ENCODE results near the gene DENND10. TPM values are rescaled to one million over a fixed set of nuclear protein-coding genes. Genes with fewer than 3 reads are reported as not detected.
A peak's percentile ranks its signal among the peaks of the same experiment; 100 is the strongest.

DENND10 gene
- total and polyA plus RNA-seq, 4 donors, result 17.9 to 37.7 (median 27.3) TPM

DNA sequence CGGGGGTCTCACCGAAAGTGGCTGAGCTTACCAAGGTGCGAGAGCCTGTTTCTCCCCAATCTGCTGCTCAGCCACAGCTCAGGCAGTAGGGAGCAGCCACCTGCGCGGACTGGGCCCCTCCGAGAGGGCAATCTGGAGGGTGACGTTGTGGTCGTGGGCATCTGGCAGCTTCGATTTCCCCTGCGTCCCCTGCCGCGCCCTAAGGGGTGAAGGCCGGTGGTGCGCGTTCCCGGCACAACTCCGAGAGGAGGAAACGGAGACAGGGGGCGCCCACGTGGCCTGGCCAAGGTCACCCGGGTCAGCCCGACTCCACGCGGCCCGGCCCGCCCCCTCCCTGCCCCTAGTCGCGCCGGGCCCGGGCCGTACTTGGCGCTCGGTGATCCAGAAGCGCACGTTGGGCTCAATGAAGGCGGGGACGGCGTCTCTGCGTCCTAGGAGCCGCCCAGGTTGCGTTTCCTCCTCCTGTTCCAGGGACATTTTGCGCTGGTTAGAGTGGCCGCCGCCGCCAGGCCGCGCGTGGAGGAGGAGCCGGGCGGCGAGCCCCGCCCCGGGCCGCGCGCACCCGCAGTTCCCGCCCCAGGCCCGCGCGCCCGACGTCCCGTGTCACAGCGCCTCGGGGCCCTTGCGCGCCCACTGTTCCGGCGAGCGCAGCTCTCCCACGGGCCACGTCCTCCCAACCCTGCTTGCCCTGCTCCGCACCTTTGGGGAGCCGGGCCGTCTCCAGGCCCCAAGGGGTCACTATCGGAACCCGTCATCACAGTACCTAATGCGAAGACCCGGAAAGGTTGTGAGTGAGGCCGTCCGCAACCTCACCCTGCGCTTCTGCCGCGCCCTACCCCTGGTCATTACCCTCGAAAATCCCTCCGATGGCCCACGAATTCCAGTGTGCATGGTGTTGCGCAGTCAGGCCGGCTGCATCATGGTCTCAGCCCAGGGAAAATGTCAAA, 61.5 kb downstream of the DENND10 start, which contains the start of gene SFXN4 (continued):
- TF ChIP-seq EGR1 (IDR thresholded peaks at IDR 0.05; ENCODE audit: low read depth in 2 of 2) (peak in 1 of 2 donors; percentile 14), TAF1 (conservative IDR thresholded peaks at IDR 0.05) (no peak)

DNA sequence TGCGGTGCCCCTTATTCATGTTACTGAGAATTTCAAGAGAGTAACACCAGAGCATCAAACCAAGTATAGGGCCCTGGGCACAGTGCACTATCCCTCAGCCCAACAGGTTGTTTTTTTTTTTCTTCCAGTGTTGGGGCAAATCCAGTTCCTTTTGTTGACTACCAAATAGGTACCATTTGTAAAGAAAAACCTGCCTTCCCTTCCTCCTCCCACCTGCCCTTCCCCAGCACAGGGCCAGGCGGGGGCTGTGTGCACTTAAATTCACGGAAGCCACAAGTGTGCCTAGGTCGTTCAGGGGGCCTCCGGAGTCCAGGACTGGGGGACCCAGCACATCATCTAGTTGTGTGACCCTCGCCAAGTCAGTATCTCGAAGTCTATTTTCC, 62.2 kb downstream of the DENND10 start:
- Histone ChIP-seq H3K4me1 (ENCODE audit: control insufficient read depth in 4 of 4, insufficient read depth in 4 of 4, low read length in 3 of 4) (peaks cover 0 to 20% (median 7%) of the 10 kb centered on the region in 4 donors), H3K36me3 (ENCODE audit: control insufficient read depth in 4 of 4, insufficient read depth in 3 of 4, low read depth in 1 of 4, low read length in 3 of 4) (peaks cover 0 to 26% (median 22%) of the 10 kb centered on the region in 4 donors), H3K4me3 (ENCODE audit: low read depth in 1 of 3, low read length in 3 of 3) (peak overlapping the region; percentile 83 to 90 (median 84)), H3K9me3 (ENCODE audit: control insufficient read depth in 4 of 4, low read length in 3 of 4) (no peaks in the 10 kb centered on the region), H3K27ac (ENCODE audit: low read depth in 1 of 2, low read length in 2 of 2) (peak overlapping the region; percentile 94 to 95), H3K27me3 (ENCODE audit: control insufficient read depth in 4 of 4, insufficient read depth in 4 of 4, low read length in 3 of 4) (no peaks in the 10 kb centered on the region), H3K9ac (ENCODE audit: low read depth in 1 of 2, low read length in 2 of 2) (peak overlapping the region; percentile 93 to 97)
- WGBS, result 72% methylated on average over 7 of the region's 7 CpGs
- no peak for DNase-seq (ENCODE audit: low spot score)
- no peak for TF ChIP-seq RAD21 (IDR thresholded peaks at IDR 0.05)
- TF ChIP-seq, protein P1, sequence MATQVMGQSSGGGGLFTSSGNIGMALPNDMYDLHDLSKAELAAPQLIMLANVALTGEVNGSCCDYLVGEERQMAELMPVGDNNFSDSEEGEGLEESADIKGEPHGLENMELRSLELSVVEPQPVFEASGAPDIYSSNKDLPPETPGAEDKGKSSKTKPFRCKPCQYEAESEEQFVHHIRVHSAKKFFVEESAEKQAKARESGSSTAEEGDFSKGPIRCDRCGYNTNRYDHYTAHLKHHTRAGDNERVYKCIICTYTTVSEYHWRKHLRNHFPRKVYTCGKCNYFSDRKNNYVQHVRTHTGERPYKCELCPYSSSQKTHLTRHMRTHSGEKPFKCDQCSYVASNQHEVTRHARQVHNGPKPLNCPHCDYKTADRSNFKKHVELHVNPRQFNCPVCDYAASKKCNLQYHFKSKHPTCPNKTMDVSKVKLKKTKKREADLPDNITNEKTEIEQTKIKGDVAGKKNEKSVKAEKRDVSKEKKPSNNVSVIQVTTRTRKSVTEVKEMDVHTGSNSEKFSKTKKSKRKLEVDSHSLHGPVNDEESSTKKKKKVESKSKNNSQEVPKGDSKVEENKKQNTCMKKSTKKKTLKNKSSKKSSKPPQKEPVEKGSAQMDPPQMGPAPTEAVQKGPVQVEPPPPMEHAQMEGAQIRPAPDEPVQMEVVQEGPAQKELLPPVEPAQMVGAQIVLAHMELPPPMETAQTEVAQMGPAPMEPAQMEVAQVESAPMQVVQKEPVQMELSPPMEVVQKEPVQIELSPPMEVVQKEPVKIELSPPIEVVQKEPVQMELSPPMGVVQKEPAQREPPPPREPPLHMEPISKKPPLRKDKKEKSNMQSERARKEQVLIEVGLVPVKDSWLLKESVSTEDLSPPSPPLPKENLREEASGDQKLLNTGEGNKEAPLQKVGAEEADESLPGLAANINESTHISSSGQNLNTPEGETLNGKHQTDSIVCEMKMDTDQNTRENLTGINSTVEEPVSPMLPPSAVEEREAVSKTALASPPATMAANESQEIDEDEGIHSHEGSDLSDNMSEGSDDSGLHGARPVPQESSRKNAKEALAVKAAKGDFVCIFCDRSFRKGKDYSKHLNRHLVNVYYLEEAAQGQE (IDR thresholded peaks at IDR 0.05), result no peak
- TF ChIP-seq, protein P2, sequence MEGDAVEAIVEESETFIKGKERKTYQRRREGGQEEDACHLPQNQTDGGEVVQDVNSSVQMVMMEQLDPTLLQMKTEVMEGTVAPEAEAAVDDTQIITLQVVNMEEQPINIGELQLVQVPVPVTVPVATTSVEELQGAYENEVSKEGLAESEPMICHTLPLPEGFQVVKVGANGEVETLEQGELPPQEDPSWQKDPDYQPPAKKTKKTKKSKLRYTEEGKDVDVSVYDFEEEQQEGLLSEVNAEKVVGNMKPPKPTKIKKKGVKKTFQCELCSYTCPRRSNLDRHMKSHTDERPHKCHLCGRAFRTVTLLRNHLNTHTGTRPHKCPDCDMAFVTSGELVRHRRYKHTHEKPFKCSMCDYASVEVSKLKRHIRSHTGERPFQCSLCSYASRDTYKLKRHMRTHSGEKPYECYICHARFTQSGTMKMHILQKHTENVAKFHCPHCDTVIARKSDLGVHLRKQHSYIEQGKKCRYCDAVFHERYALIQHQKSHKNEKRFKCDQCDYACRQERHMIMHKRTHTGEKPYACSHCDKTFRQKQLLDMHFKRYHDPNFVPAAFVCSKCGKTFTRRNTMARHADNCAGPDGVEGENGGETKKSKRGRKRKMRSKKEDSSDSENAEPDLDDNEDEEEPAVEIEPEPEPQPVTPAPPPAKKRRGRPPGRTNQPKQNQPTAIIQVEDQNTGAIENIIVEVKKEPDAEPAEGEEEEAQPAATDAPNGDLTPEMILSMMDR (IDR thresholded peaks at IDR 0.05; ENCODE audit: low read depth, low read length, missing input control), result no peak
- no peak for TF ChIP-seq FOXA1 (IDR thresholded peaks at IDR 0.05)
- TF ChIP-seq YY1 (IDR thresholded peaks at IDR 0.05), result no peak
- TF ChIP-seq, protein P3, sequence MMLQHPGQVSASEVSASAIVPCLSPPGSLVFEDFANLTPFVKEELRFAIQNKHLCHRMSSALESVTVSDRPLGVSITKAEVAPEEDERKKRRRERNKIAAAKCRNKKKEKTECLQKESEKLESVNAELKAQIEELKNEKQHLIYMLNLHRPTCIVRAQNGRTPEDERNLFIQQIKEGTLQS (IDR thresholded peaks at IDR 0.05), result no peak
- TF ChIP-seq JUND (IDR thresholded peaks at IDR 0.05), result no peak
- no peak for TF ChIP-seq GABPA (IDR thresholded peaks at IDR 0.05 in 1 of 2, conservative IDR thresholded peaks at IDR 0.05 in 1 of 2)
- TF ChIP-seq HNF4A (conservative IDR thresholded peaks at IDR 0.05), result no peak
- no peak for TF ChIP-seq TAF1 (conservative IDR thresholded peaks at IDR 0.05)
- TF ChIP-seq, protein P4, sequence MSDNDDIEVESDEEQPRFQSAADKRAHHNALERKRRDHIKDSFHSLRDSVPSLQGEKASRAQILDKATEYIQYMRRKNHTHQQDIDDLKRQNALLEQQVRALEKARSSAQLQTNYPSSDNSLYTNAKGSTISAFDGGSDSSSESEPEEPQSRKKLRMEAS (IDR thresholded peaks at IDR 0.05), result no peak
- no peak for TF ChIP-seq NR2F2 (IDR thresholded peaks at IDR 0.05)
- TF ChIP-seq, protein P5, sequence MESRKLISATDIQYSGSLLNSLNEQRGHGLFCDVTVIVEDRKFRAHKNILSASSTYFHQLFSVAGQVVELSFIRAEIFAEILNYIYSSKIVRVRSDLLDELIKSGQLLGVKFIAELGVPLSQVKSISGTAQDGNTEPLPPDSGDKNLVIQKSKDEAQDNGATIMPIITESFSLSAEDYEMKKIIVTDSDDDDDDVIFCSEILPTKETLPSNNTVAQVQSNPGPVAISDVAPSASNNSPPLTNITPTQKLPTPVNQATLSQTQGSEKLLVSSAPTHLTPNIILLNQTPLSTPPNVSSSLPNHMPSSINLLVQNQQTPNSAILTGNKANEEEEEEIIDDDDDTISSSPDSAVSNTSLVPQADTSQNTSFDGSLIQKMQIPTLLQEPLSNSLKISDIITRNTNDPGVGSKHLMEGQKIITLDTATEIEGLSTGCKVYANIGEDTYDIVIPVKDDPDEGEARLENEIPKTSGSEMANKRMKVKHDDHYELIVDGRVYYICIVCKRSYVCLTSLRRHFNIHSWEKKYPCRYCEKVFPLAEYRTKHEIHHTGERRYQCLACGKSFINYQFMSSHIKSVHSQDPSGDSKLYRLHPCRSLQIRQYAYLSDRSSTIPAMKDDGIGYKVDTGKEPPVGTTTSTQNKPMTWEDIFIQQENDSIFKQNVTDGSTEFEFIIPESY (IDR thresholded peaks at IDR 0.05), result no peak
- TF ChIP-seq EGR1 (IDR thresholded peaks at IDR 0.05; ENCODE audit: low read depth in 2 of 2), result no peak
- TF ChIP-seq HNF4G (IDR thresholded peaks at IDR 0.05), result no peak
- no peak for TF ChIP-seq FOXA2 (IDR thresholded peaks at IDR 0.05)
- no peak for TF ChIP-seq SP1 (IDR thresholded peaks at IDR 0.05)
- no peak for TF ChIP-seq RXRA (IDR thresholded peaks at IDR 0.05)
